Measurements from ENCODE around the gene CXCL13.

CXCL13 gene

GRCh38 chr4:77578145-77578544, 27.5 kb upstream of the CXCL13 start:
- TF ChIP-seq ZFX (IDR thresholded peaks at IDR 0.05; ENCODE audit: borderline replicate concordance) (no peak), CTCF (IDR thresholded peaks at IDR 0.05) (peak; percentile 37)
- H3K27ac ChIP-seq, result no peak overlapping the region

- no peak for TF ChIP-seq ZFX (IDR thresholded peaks at IDR 0.05; ENCODE audit: borderline replicate concordance)
- no peak for TF ChIP-seq CTCF (IDR thresholded peaks at IDR 0.05)
These were observed 26.1 kb upstream of the CXCL13 start for GRCh38 chr4:77579406-77580076.

GRCh38 chr4:77581724-77582123, 23.9 kb upstream of the CXCL13 start:
- H3K27ac ChIP-seq, result no peak overlapping the region
- no peak for TF ChIP-seq CTCF (IDR thresholded peaks at IDR 0.05)
- TF ChIP-seq ZFX (IDR thresholded peaks at IDR 0.05; ENCODE audit: borderline replicate concordance), result no peak

More at GRCh38 chr4:77579406-77580076, 26.1 kb upstream of the CXCL13 start:
- no peak overlapping the region for H3K27ac ChIP-seq

GRCh38 chr4:77582156-77582555, 23.5 kb upstream of the CXCL13 start:
- no peak overlapping the region for H3K27ac ChIP-seq
- no peak for TF ChIP-seq ZFX (IDR thresholded peaks at IDR 0.05; ENCODE audit: borderline replicate concordance)
- no peak for TF ChIP-seq CTCF (IDR thresholded peaks at IDR 0.05)

GRCh38 chr4:77582711-77583110, 22.9 kb upstream of the CXCL13 start:
- no peak overlapping the region for H3K27ac ChIP-seq
- TF ChIP-seq ZFX (IDR thresholded peaks at IDR 0.05; ENCODE audit: borderline replicate concordance), result no peak
- TF ChIP-seq CTCF (IDR thresholded peaks at IDR 0.05), result no peak

- no peak overlapping the region for H3K27ac ChIP-seq
- TF ChIP-seq ZFX (IDR thresholded peaks at IDR 0.05; ENCODE audit: borderline replicate concordance) (no peak), CTCF (IDR thresholded peaks at IDR 0.05) (no peak)
These were observed 18.7 kb upstream of the CXCL13 start for GRCh38 chr4:77586951-77587383.

GRCh38 chr4:77590482-77590881, 15.1 kb upstream of the CXCL13 start:
- H3K27ac ChIP-seq, result no peak overlapping the region
- TF ChIP-seq CTCF (IDR thresholded peaks at IDR 0.05) (no peak), ZFX (IDR thresholded peaks at IDR 0.05; ENCODE audit: borderline replicate concordance) (no peak)

All from 22Rv1 (cell line).